OCI-LY3 (cell line): ENCODE measurements around the gene CANX.

ENCODE experiments used
- H2AFZ ChIP-seq: fragments of 200-600, 300-600 bp; shearing (Covaris generic); 2 replicates; pipeline ENCODE4 v1.6.0; 2014; ENCODE audit warnings: antibody characterized with exemption, low read depth, low read length
- H3K27ac ChIP-seq: fragments of 200-600, 300-600 bp; sonication (generic); 2 replicates; pipeline ENCODE4 v1.5.1; 2014; ENCODE audit warnings: mild to moderate bottlenecking, low read length, moderate library complexity, mixed read lengths
- H3K27me3 ChIP-seq: fragments of 200-600, 300-600 bp; sonication (generic); 2 replicates; pipeline ENCODE4 v1.6.1; 2014; ENCODE audit warnings: low read depth, low read length, mixed read lengths
- H3K36me3 ChIP-seq: fragments of 200-600, 300-600 bp; sonication (generic); replicated peaks from 2 replicates; pipeline ENCODE3; 2014; ENCODE audit warnings: low read depth, low read length, mixed read lengths
- H3K4me1 ChIP-seq: fragments of 300-600, 200-600 bp; sonication (generic); 2 replicates; pipeline ENCODE4 v1.6.1; 2014; ENCODE audit warnings: low read length, mixed read lengths
- H3K4me2 ChIP-seq: fragments of 200-600, 300-600 bp; sonication (generic); 2 replicates; pipeline ENCODE4 v1.6.1; 2014; ENCODE audit warnings: low read length, mixed read lengths
- H3K4me3 ChIP-seq: fragments of 300-600, 200-600 bp; sonication (generic); 2 replicates; pipeline ENCODE4 v1.5.1; 2014; ENCODE audit warnings: antibody characterized with exemption, mild to moderate bottlenecking, low read length, moderate library complexity
- H3K79me2 ChIP-seq: fragments of 300-600, 200-600 bp; shearing (Covaris generic); 2 replicates; pipeline ENCODE4 v1.6.1; 2014; ENCODE audit warnings: mild to moderate bottlenecking, low read length, mixed read lengths
- H3K9ac ChIP-seq: fragments of 300-600, 200-600 bp; shearing (Covaris generic); 2 replicates; pipeline ENCODE4 v1.6.0; 2014; ENCODE audit warnings: mild to moderate bottlenecking, low read length, moderate library complexity
- H3K9me3 ChIP-seq: fragments of 200-600, 300-600 bp; shearing (Covaris generic); 2 replicates; pipeline ENCODE4 v1.6.1; 2014; ENCODE audit warnings: low read length, mixed read lengths; ENCODE audit not compliant: insufficient read depth
- H4K20me1 ChIP-seq: fragments of 200-600, 300-600 bp; sonication (generic); 2 replicates; pipeline ENCODE4 v1.6.1; 2016; ENCODE audit warnings: low read length, mixed read lengths; ENCODE audit not compliant: insufficient read depth
- EZH2phosphoT487 ChIP-seq: fragments of 200-600 bp; shearing (Covaris generic); IDR thresholded peaks from 2 replicates; pipeline ENCODE4 v1.6.1; 2018; ENCODE audit warnings: antibody characterized with exemption, mixed run types, low read depth
- TF ChIP-seq, protein P1 (sequence below): fragments of 200-600, 300-600 bp; sonication (generic); IDR thresholded peaks from 2 replicates; pipeline ENCODE4 v1.5.1; 2014; ENCODE audit warnings: antibody characterized with exemption, low read length, low read depth

Gene CANX

DNA sequence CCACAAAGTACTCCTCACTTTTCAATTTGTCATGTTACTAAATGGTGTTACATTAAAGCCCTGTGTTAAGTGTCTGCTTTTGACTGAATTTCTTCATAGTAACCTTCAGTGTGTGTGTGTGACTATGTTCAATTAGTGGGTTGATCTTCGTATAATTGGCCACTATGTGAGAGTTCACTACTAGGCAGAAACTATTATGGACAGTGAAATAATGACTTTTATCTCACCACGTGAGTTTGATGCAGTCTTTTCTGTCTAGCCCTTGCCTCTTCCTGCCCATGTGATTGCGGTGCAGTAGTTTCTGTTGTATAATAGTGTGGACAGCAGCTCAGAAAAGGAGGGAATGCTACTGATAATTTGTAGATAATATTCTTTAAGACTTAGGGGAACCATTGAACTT lies 32.1 kb downstream of the CANX start:
- Histone ChIP-seq H3K27ac (0 out of 2 replicates have a peak overlapping the region, but pooled peaks have one; percentile 5), H3K9ac (no peak overlapping the region), H3K4me2 (no peak overlapping the region), H3K36me3 (peaks cover 54% of the 10 kb centered on the region), H3K4me3 (no peak overlapping the region), H3K4me1 (peaks cover 29% of the 10 kb centered on the region), H3K27me3 (no peaks in the 10 kb centered on the region), H3K9me3 (no peaks in the 10 kb centered on the region), H4K20me1 (peaks cover 17% of the 10 kb centered on the region), H2AFZ (no peak overlapping the region), H3K79me2 (peaks cover 46% of the 10 kb centered on the region)
- TF ChIP-seq, protein P1, sequence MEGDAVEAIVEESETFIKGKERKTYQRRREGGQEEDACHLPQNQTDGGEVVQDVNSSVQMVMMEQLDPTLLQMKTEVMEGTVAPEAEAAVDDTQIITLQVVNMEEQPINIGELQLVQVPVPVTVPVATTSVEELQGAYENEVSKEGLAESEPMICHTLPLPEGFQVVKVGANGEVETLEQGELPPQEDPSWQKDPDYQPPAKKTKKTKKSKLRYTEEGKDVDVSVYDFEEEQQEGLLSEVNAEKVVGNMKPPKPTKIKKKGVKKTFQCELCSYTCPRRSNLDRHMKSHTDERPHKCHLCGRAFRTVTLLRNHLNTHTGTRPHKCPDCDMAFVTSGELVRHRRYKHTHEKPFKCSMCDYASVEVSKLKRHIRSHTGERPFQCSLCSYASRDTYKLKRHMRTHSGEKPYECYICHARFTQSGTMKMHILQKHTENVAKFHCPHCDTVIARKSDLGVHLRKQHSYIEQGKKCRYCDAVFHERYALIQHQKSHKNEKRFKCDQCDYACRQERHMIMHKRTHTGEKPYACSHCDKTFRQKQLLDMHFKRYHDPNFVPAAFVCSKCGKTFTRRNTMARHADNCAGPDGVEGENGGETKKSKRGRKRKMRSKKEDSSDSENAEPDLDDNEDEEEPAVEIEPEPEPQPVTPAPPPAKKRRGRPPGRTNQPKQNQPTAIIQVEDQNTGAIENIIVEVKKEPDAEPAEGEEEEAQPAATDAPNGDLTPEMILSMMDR: no peak

DNA sequence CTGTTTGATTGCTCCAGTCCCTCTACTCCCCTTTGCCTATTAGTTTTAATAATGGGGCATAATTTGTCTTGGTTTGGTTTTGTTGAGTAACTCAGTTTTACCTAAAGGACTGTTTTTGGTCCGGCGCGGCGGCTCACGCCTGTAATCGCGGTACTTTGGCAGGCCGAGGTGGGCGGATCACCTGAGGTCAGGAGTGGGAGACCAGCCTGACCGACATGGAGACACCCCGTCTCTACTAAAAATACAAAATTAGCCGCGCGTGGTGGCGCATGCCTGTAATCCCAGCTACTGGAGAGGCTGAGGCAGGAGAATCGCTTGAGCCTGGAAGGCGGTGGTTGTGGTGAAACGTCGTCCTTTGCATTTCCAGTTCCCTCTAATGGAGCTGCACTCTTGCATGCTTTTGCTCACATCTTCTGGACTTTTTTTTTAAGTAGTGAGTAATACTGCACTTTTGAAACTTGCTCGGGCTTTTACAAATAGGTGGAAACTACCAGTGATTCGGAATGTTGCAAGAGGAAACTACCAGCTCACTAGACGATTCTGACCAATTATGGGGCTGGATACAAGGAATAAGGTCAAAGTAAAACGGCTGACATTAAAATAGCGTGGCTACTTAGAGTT lies 33.1 kb downstream of the CANX start:
- H3K27me3 ChIP-seq: no peaks in the 10 kb centered on the region
- peak overlapping the region; percentile 69 for H3K27ac ChIP-seq
- TF ChIP-seq, protein P1: no peak
- no peak for TF ChIP-seq EZH2phosphoT487
- H3K9me3 ChIP-seq: no peaks in the 10 kb centered on the region
- H4K20me1 ChIP-seq: peaks cover 20% of the 10 kb centered on the region
- H3K79me2 ChIP-seq: peaks cover 56% of the 10 kb centered on the region
- H3K4me1 ChIP-seq: peaks cover 29% of the 10 kb centered on the region
- peak overlapping the region; percentile 62 for H3K4me2 ChIP-seq
- H3K36me3 ChIP-seq: peaks cover 49% of the 10 kb centered on the region
- no peak overlapping the region for H2AFZ ChIP-seq
- peak overlapping the region; percentile 66 for H3K4me3 ChIP-seq
- peak overlapping the region; percentile 48 for H3K9ac ChIP-seq

DNA sequence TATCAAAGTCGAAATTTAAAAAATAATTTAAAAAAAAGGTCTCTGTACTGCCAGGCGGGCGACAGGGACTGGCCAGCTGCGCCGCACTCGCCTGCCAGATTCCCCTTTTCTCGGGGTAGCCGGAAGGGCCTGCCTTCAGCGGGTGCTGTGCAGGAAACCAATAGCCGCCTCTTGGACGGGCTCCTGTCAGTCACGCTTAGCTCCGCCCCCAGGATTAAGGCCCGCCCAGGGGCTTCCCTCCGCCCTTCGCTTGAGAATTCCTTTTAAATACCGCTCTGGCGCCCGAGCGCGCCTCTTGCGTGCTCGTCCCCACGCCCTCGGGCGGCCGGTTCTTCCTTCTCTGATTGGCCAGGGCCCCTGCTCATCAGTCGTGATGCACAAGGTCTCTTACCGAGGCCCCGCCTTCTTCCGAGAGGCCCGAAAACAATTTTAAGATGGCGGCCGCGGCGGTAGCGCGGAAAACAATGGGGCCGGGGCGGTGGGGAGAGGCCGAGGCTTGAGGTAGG lies 33.7 kb downstream of the CANX start, which contains the start of gene MAML1:
MAML1 (plus strand) TSS at position 411 of the 506 bp plus-strand sequence. CDS start 291 bp downstream, outside the sequence.
- TF ChIP-seq, protein P1: no peak
- no peak for TF ChIP-seq EZH2phosphoT487
- Histone ChIP-seq H3K4me3 (peak within 1 kb of the TSS; percentile 94), H3K79me2 (peaks cover 59% of the 10 kb centered on the region), H3K9me3 (no peaks in the 10 kb centered on the region), H2AFZ (no peak within 1 kb of the TSS), H3K36me3 (peaks cover 49% of the 10 kb centered on the region), H3K9ac (peak within 1 kb of the TSS; percentile 87), H4K20me1 (peaks cover 26% of the 10 kb centered on the region), H3K4me1 (peaks cover 29% of the 10 kb centered on the region), H3K27ac (peak within 1 kb of the TSS; percentile 69), H3K4me2 (peak within 1 kb of the TSS; percentile 87), H3K27me3 (no peaks in the 10 kb centered on the region)

DNA sequence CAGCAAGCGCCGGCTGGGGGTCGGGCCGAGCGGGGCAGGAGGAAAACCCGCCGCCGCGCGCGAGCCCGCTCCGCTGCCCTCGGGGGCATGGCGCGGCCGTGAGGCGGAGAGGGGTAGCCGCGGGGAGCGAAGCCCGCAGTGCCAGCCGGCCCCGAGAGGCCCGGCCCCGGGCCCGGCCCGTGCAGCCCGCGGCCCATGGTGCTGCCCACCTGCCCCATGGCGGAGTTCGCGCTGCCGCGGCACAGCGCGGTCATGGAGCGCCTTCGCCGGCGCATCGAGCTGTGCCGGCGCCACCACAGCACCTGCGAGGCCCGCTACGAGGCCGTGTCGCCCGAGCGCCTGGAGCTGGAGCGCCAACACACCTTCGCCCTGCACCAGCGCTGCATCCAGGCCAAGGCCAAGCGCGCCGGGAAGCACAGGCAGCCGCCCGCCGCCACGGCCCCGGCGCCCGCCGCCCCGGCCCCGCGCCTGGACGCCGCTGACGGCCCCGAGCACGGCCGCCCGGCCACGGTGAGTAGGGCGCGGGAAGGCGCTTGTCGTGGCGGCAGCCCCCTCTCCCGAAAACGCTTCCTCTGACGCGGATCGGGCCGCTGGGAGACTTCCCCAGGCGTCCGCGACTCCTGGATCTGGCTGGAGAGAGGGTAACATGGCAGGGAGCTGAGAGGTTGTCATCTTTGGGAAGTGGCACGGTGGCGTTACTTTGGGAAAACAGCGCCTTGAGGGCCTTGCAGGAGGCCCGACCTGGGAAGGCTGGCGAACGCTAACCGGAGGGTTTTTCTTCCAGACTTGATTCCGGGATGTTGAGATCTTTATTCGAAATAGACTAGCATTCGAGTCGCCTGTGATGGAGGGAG lies 34.4 kb downstream of the CANX start:
- Histone ChIP-seq H3K27ac (peak overlapping the region; percentile 55), H4K20me1 (peaks cover 33% of the 10 kb centered on the region), H3K36me3 (peaks cover 42% of the 10 kb centered on the region), H3K79me2 (peaks cover 61% of the 10 kb centered on the region), H3K27me3 (no peaks in the 10 kb centered on the region), H3K4me2 (peak overlapping the region; percentile 87), H2AFZ (no peak overlapping the region), H3K9ac (peak overlapping the region; percentile 87), H3K9me3 (no peaks in the 10 kb centered on the region), H3K4me1 (peaks cover 29% of the 10 kb centered on the region), H3K4me3 (peak overlapping the region; percentile 94)
- TF ChIP-seq, protein P1: no peak
- no peak for TF ChIP-seq EZH2phosphoT487
